ENCODE measurements around the gene USPL1. TPM values are rescaled to one million over a fixed set of nuclear protein-coding genes. Genes with fewer than 3 reads are reported as not detected.
"Not testable (repeated sequence)": the region's sequence is repeated elsewhere in the genome, so short reads cannot be mapped to it uniquely, and the experiment has no call there.

USPL1 gene
- polyA plus RNA-seq, 6 donors from 2014 or later, result 29.8 to 50.0 (median 39.3) TPM

GRCh38 chr13:30648522-30649012 is 30.8 kb downstream of the USPL1 start:
- Mint-ChIP-seq H3K4me1 (peaks cover 35 to 42% (median 39%) of the 10 kb centered on the region in 3 donors), H3K36me3 (peaks cover 28 to 35% of the 10 kb centered on the region in 2 donors), H3K4me3 (peak overlapping the region in 6 of 8 donors; percentile 12 to 71 (median 60)), H3K27ac (peak overlapping the region; percentile 29 to 92 (median 82)), H3K9me3 (no peaks in the 10 kb centered on the region), H3K27me3 (no peaks in the 10 kb centered on the region)
- ATAC-seq (ENCODE audit: low read depth in 2 of 2) (peak; percentile 73 to 87), DNase-seq (no peak)

- H3K4me3 Mint-ChIP-seq; H3K27me3 Mint-ChIP-seq; DNase-seq; ATAC-seq (ENCODE audit: low read depth in 2 of 2); H3K9me3 Mint-ChIP-seq: not testable (repeated sequence)
- peak overlapping the region in 4 of 6 donors; percentile 26 to 51 (median 36) for H3K27ac Mint-ChIP-seq
- peaks cover 36 to 48% (median 44%) of the 10 kb centered on the region in 3 donors for H3K4me1 Mint-ChIP-seq
- H3K36me3 Mint-ChIP-seq, result peaks cover 44 to 51% of the 10 kb centered on the region in 2 donors
Measured at GRCh38 chr13:30651648-30652047, 33.9 kb downstream of the USPL1 start.

- peaks cover 45 to 47% of the 10 kb centered on the region in 2 donors for H3K36me3 Mint-ChIP-seq
- no peaks in the 10 kb centered on the region for H3K27me3 Mint-ChIP-seq
- H3K27ac Mint-ChIP-seq, result peak overlapping the region in 3 of 6 donors; percentile 16 to 79 (median 51)
- peaks cover 27 to 39% (median 35%) of the 10 kb centered on the region in 3 donors for H3K4me1 Mint-ChIP-seq
- no peak for ATAC-seq (ENCODE audit: low read depth in 2 of 2)
- DNase-seq, result no peak
- no peaks in the 10 kb centered on the region for H3K9me3 Mint-ChIP-seq
- H3K4me3 Mint-ChIP-seq, result no peak overlapping the region
Measured at GRCh38 chr13:30652746-30653386, 35.1 kb downstream of the USPL1 start.

GRCh38 chr13:30654430-30654829 is 36.7 kb downstream of the USPL1 start:
- H3K27ac Mint-ChIP-seq, result peak overlapping the region; percentile 10 to 94 (median 44)
- no peak for ATAC-seq (ENCODE audit: low read depth in 2 of 2)
- H3K27me3 Mint-ChIP-seq, result no peaks in the 10 kb centered on the region
- H3K36me3 Mint-ChIP-seq, result peaks cover 41 to 51% of the 10 kb centered on the region in 2 donors
- no peak for DNase-seq
- peaks cover 24 to 36% (median 31%) of the 10 kb centered on the region in 3 donors for H3K4me1 Mint-ChIP-seq
- no peak overlapping the region for H3K4me3 Mint-ChIP-seq
- peaks cover 0 to 2% (median 1%) of the 10 kb centered on the region in 7 donors for H3K9me3 Mint-ChIP-seq

DNA sequence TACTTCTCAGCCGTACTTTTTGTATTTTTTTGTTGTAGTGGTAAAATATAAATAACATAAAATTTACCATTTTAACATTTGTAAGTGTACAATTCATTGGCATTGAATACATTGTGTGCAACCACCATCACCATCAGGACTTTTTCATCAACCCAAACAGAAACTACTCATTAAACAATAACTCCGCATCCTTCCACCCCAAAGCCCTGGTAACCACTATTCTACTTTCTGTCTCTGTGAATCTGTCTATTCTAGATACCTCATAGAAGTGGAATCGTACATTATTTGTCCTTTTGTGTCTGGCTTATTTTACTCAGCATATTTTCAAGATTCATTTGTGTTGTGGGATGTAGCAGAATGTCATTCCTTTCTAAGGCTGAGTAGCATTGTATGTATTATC is 38.5 kb downstream of the USPL1 start:
- Mint-ChIP-seq H3K36me3 (peaks cover 39 to 51% of the 10 kb centered on the region in 2 donors), H3K4me3 (no peak overlapping the region), H3K9me3 (peaks cover 0 to 12% (median 9%) of the 10 kb centered on the region in 7 donors), H3K27ac (peak overlapping the region in 1 of 6 donors; percentile 27), H3K27me3 (no peaks in the 10 kb centered on the region), H3K4me1 (peaks cover 22 to 37% (median 37%) of the 10 kb centered on the region in 3 donors)
- ATAC-seq (ENCODE audit: low read depth in 2 of 2), result no peak
- no peak for DNase-seq

- Mint-ChIP-seq H3K4me3 (peak overlapping the region; percentile 63 to 98 (median 86)), H3K27ac (peak overlapping the region; percentile 92 to 96 (median 94)), H3K4me1 (peaks cover 15 to 24% (median 17%) of the 10 kb centered on the region in 3 donors), H3K9me3 (peaks cover 0 to 23% (median 14%) of the 10 kb centered on the region in 7 donors), H3K27me3 (no peaks in the 10 kb centered on the region), H3K36me3 (peaks cover 23 to 32% of the 10 kb centered on the region in 2 donors)
- DNase-seq (no peak), ATAC-seq (ENCODE audit: low read depth in 2 of 2) (peak in 1 of 2 donors; percentile 9)
Measured at GRCh38 chr13:30659980-30660379, 42.3 kb downstream of the USPL1 start.

- Mint-ChIP-seq H3K27ac (peak overlapping the region in 4 of 6 donors; percentile 14 to 93 (median 86)), H3K27me3 (no peaks in the 10 kb centered on the region), H3K4me3 (peak overlapping the region in 2 of 8 donors; percentile 29 to 86)
Measured at GRCh38 chr13:30660796-30661195, 43.1 kb downstream of the USPL1 start.

GRCh38 chr13:30664689-30665275 is 47.1 kb downstream of the USPL1 start:
- H3K9me3 Mint-ChIP-seq, result peaks cover 0 to 18% (median 11%) of the 10 kb centered on the region in 7 donors
- ATAC-seq (ENCODE audit: low read depth in 2 of 2) (no peak), DNase-seq (no peak)
- H3K4me3 Mint-ChIP-seq, result no peak overlapping the region
- H3K27ac Mint-ChIP-seq, result no peak overlapping the region
- peaks cover 5 to 11% (median 6%) of the 10 kb centered on the region in 3 donors for H3K4me1 Mint-ChIP-seq
- no peaks in the 10 kb centered on the region for H3K27me3 Mint-ChIP-seq
- H3K36me3 Mint-ChIP-seq, result peaks cover under 1 to 1% of the 10 kb centered on the region in 2 donors

More at GRCh38 chr13:30660796-30661195, 43.1 kb downstream of the USPL1 start:
- H3K4me1 Mint-ChIP-seq, result peaks cover 15 to 24% (median 17%) of the 10 kb centered on the region in 3 donors
- ATAC-seq (ENCODE audit: low read depth in 2 of 2) (no peak), DNase-seq (no peak)
- H3K9me3 Mint-ChIP-seq, result peaks cover 0 to 23% (median 14%) of the 10 kb centered on the region in 7 donors
- peaks cover 23 to 31% of the 10 kb centered on the region in 2 donors for H3K36me3 Mint-ChIP-seq

GRCh38 chr13:30665638-30666037 is 47.9 kb downstream of the USPL1 start:
- ATAC-seq (ENCODE audit: low read depth in 2 of 2) (no peak), DNase-seq (no peak)
- H3K36me3 Mint-ChIP-seq, result no peaks in the 10 kb centered on the region
- peaks cover 0 to 4% (median 3%) of the 10 kb centered on the region in 3 donors for H3K4me1 Mint-ChIP-seq
- H3K9me3 Mint-ChIP-seq, result peaks cover 0 to 12% (median 6%) of the 10 kb centered on the region in 7 donors
- H3K4me3 Mint-ChIP-seq, result no peak overlapping the region
- no peaks in the 10 kb centered on the region for H3K27me3 Mint-ChIP-seq
- H3K27ac Mint-ChIP-seq, result no peak overlapping the region

GRCh38 chr13:30666113-30666512 is 48.4 kb downstream of the USPL1 start:
- H3K27ac Mint-ChIP-seq, result peak overlapping the region in 1 of 6 donors; percentile 47
- peak overlapping the region in 1 of 8 donors; percentile 22 for H3K4me3 Mint-ChIP-seq
- no peaks in the 10 kb centered on the region for H3K36me3 Mint-ChIP-seq
- H3K9me3 Mint-ChIP-seq, result peaks cover 0 to 11% (median 6%) of the 10 kb centered on the region in 7 donors
- ATAC-seq (ENCODE audit: low read depth in 2 of 2), result no peak
- DNase-seq, result no peak
- H3K4me1 Mint-ChIP-seq, result peaks cover 3 to 7% (median 6%) of the 10 kb centered on the region in 3 donors
- H3K27me3 Mint-ChIP-seq, result no peaks in the 10 kb centered on the region

GRCh38 chr13:30667014-30667413 is 49.3 kb downstream of the USPL1 start:
- H3K9me3 Mint-ChIP-seq, result peaks cover 0 to 7% (median 5%) of the 10 kb centered on the region in 7 donors
- ATAC-seq (ENCODE audit: low read depth in 2 of 2), result no peak
- H3K36me3 Mint-ChIP-seq, result no peaks in the 10 kb centered on the region
- no peak for DNase-seq
- peak overlapping the region in 2 of 6 donors; percentile 27 to 80 for H3K27ac Mint-ChIP-seq
- peaks cover 10 to 13% (median 13%) of the 10 kb centered on the region in 3 donors for H3K4me1 Mint-ChIP-seq
- no peak overlapping the region for H3K4me3 Mint-ChIP-seq
- no peaks in the 10 kb centered on the region for H3K27me3 Mint-ChIP-seq

GRCh38 chr13:30668312-30668711 is 50.6 kb downstream of the USPL1 start:
- no peak overlapping the region for H3K27ac Mint-ChIP-seq
- no peaks in the 10 kb centered on the region for H3K9me3 Mint-ChIP-seq
- no peak overlapping the region for H3K4me3 Mint-ChIP-seq
- no peaks in the 10 kb centered on the region for H3K27me3 Mint-ChIP-seq
- peaks cover 9 to 20% (median 10%) of the 10 kb centered on the region in 3 donors for H3K4me1 Mint-ChIP-seq
- DNase-seq, result no peak
- no peaks in the 10 kb centered on the region for H3K36me3 Mint-ChIP-seq
- no peak for ATAC-seq (ENCODE audit: low read depth in 2 of 2)

GRCh38 chr13:30671271-30671815 is 53.6 kb downstream of the USPL1 start:
- Mint-ChIP-seq H3K4me3 (peak overlapping the region in 1 of 8 donors; percentile 66), H3K27me3 (peaks cover 0 to 4% (median 0%) of the 10 kb centered on the region in 3 donors), H3K9me3 (peaks cover 0 to 4% (median 0%) of the 10 kb centered on the region in 7 donors), H3K36me3 (no peaks in the 10 kb centered on the region), H3K4me1 (peaks cover 28 to 42% (median 32%) of the 10 kb centered on the region in 3 donors), H3K27ac (peak overlapping the region in 3 of 6 donors; percentile 16 to 89 (median 35))
- DNase-seq (no peak), ATAC-seq (ENCODE audit: low read depth in 2 of 2) (no peak)

Measured in naive B cell (primary cell).